ENCODE results near the gene ZSWIM8.

Gene ZSWIM8

DNA sequence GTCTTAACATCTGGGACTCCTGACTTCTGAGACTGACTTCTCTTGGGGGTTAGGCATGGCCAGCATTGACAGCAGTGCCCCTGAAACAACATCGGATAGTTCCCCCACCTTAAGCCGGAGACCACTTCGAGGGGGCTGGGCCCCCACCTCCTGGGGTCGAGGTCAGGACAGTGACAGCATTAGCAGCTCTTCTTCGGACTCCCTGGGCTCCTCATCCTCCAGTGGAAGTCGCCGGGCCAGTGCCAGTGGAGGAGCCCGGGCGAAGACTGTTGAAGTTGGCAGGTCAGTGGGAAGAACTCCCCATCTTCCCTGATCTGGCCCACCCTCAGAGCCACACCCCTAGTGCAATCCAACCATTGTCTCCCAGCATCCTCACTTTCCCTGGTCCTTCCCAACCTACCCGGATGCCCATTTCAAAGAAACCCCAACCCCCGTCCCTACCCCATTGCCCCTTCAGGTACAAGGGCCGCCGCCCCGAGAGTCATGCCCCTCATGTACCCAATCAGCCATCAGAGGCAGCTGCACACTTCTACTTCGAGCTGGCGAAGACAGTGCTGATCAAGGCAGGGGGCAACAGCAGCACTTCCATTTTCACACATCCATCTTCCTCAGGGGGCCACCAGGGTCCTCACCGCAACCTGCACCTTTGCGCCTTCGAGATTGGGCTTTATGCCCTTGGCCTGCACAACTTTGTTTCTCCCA lies 12.1 kb downstream of the ZSWIM8 start:
- no peak for DNase-seq

DNA sequence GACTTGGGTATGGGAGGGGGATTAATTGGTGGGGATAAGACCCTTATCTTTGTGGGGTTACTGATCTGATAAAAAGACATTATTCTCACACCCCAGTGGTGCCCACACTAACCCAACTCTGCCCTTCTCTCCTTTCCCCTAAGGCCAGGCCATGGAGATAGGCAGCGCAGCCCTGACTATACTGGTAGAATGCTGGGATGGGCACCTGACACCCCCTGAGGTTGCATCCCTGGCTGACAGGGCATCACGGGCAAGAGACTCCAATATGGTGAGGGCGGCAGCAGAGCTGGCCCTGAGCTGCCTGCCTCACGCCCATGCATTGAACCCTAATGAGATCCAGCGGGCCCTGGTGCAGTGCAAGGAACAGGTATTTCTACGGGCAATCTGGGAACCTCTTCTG lies 12.7 kb downstream of the ZSWIM8 start:
- DNase-seq, result no peak

DNA sequence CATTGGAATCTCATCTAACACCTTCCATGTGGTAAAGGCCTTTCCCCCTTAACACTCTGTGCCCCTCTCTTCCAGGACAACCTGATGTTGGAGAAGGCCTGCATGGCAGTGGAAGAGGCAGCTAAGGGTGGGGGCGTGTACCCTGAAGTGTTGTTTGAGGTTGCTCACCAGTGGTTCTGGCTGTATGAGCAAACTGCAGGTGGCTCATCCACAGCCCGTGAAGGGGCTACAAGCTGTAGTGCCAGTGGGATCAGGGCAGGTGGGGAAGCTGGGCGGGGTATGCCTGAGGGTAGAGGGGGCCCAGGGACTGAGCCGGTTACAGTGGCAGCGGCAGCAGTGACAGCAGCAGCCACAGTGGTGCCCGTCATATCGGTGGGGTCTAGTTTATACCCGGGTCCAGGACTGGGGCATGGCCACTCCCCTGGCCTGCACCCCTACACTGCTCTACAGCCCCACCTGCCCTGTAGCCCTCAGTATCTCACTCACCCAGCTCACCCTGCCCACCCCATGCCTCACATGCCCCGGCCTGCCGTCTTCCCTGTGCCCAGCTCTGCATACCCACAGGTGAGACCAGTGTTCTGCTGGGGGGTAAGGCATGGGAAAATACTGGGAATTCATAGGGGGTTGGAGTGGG lies 13.6 kb downstream of the ZSWIM8 start:
- no peak for DNase-seq

DNA sequence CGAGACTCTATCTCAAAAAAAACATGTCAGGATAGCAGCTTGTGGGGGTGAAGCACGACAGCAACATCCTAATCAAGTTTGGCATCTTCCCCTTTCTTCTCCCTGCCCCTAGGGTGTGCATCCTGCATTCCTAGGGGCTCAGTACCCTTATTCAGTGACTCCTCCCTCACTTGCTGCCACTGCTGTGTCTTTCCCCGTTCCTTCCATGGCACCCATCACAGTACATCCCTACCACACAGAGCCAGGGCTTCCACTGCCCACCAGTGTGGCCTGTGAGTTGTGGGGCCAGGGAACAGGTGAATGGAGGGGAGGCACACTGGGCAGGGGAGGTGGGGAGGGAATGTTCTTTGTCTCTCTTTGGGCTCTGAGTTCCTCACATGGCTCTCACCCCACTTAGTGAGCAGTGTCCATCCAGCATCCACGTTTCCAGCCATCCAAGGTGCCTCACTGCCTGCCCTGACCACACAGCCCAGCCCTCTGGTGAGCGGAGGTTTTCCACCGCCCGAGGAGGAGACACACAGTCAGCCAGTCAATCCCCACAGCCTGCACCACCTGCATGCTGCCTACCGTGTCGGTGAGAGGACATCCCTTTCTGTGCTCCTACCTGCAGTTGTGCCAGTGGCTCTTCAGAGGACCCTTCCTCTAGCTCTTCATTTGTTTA lies 14.6 kb downstream of the ZSWIM8 start:
- DNase-seq, result no peak

DNA sequence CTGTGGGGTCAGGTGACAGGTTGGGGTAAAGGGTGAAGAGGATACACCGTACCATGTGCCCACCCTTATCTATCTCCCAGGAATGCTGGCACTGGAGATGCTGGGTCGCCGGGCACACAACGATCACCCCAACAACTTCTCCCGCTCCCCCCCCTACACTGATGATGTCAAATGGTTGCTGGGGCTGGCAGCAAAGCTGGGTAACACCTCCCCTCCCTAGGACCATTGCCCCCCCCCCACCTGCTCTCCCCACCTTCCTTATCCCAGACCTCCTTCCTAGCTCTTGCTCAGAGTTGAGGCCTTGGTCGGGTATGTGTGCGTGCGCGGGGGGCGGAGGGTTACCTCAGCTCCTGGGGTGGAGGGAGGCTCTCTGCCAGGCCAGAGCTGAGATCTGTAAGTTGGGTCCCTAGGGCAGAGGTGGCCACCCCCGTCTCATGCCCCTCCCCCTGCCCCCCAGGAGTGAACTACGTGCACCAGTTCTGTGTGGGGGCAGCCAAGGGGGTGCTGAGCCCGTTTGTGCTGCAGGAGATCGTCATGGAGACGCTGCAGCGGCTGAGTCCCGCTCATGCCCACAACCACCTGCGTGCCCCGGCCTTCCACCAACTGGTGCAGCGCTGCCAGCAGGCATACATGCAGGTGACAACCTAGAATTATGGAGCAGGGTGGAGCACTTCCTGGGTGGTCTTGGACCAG lies 15.3 kb downstream of the ZSWIM8 start:
- no peak for DNase-seq

DNA sequence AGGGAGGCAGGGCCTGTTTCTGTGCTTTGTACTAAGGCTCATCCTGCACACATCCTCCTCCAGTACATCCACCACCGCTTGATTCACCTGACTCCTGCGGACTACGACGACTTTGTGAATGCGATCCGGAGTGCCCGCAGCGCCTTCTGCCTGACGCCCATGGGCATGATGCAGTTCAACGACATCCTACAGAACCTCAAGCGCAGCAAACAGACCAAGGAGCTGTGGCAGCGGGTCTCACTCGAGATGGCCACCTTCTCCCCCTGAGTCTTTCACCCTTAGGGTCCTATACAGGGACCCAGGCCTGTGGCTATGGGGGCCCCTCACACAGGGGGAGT lies 15.8 kb downstream of the ZSWIM8 start:
- no peak for DNase-seq

DNA sequence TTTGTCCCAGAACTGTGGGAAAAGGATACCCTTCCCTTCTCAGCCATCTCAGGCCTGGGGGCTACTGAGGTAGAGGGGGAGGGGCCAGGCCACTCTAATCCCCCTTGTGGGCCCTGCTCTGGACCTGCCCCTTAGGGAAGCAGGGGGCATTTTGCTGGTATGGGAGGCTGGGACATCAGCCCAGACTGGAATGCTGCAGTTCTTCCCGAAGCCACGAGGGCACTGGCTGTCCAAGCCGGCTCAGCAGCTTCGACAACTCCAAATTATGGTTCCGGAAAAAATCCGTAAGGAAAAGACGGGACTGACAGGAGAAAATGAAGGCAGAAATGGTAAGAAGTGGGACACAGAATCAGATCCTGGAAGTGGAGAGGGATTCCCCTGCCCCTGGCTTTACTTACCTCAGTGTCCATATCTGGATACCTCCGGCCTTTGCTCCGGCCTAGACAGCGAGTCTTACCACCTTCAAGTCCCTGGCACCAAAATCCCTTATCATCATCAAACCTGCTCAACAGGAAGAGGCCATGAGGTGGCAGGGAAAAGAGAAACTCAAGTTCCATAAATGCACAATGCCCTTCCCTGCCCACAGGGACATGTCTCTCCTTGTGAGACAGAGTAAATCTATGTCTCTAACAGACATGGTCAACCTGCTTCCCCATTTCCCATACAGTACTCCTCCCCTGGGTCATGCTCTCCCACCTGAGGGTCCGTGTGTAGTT lies 17.0 kb downstream of the ZSWIM8 start:
- DNase-seq, result no peak

DNA sequence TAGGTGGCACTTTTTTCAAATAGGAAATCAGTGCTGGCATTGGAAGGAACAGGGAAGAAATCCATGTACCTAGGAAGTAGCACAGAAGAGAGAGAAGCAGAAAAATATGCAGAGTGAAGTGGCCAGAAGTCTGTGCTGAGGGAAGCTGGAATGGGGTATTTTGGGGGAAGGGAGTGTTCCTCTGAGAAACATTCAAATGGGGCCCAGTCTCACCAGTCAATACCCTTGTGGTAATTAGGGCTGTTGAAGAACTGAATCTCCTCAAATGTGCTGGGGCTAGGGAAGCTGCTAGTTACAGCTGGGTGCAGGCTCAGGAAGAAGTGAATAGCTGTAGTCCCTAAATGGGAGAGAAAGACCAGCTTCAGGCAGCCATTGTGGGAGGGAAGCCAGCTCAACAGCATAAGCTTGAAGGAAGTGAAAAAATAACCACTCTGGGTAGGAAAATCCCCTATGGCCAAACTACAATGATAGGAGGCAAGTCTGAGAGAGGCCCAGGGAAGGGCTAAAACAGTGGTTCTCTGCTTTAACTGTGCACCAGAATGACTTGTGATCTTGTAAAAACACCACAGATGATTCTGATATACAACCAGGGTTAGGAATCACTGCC lies 18.4 kb downstream of the ZSWIM8 start:
- DNase-seq, result no peak

DNA sequence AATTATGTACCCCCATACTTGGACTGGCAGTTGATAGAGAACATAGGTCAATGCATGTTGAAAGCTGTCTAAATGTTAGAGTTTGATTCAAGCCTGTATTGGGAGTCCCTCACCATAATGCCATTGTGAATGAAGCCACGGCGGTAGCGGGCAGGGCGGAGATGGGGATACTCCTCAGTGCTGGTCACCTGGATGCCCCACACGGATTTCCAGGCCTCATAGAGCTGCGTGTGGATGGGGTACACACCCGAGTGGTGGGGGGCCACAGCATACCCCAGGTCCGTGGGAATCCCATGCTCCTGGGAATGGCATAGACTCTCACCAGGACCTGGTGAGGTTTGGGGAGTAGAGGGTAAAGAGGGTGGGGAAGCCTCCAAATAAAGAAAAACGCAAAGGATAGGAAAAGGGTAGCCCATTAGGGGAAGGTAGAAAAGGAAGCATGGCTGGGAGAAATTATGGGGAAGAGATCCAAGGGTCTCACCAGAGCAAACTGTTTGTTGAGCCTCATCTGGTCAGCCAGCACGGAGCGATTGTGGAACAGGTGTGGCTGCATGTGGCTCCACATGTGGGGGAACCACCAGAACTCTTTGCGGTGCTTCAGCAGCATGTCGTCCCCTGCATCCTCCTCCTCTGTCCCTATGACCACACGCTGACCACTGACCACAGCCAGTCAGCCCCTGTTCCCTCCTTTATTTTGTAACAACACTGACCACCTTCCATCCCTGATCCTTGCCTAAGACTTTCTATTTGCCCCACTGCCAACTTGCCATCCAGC lies 21.0 kb downstream of the ZSWIM8 start:
- DNase-seq, result no peak

DNA sequence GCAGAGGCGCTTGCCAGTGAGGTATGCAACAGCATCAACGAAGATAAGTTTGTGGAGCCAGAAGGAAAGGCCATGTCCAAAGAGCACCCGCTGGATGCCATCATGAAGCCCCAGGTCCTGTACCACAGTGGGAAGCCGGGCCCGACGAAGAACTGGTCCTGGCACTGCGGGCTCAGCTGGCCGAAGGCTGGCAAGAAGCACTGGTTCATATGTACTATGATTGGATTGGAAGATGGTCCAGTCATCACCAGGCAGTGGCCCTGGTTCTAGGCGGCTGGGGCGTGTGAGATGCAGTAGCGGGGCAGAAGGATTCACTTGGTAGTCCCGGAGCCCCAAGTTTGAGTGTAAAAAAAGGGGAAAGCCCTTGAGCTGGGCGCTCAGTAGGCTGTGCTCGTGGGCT lies 22.1 kb downstream of the ZSWIM8 start:
- DNase-seq, result no peak

DNA sequence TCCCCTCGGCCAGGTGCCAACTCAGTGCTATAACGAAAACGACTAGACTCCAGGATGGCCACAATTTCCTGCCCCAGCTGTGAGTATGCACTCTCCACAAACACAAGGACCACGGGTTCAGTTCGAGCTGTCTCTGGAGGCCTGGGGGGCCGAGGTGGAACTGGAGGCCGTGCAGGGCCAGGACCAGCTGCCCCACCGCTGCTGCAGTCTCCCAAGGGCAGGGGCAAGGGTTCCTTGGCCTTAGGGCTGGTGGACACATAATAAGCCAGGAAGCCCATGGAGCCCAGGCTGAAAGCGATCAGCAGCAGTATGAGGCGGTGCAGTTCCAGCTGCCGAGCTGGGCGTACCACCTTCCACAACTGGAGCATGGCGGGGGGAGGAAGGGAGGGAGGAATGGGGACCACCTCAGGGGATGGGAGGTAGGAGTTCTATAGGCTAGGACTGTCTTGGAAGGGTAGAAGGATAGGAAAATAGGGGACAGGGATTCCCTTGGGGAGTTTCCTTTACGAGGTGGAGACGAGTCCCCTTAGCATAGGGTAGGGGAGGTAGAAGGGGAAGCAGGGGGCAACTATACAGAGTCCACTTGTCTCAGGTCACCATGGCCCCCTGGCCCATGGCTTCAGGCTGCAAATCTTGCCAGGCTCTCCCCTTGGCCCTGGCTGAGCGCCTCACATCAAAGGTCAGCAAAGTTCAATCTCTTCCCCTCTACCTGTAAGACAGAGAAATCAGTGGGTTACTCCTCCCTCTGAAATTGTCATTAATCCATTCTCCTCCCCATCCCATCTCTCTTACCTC lies 22.8 kb downstream of the ZSWIM8 start:
- no peak for DNase-seq

DNA sequence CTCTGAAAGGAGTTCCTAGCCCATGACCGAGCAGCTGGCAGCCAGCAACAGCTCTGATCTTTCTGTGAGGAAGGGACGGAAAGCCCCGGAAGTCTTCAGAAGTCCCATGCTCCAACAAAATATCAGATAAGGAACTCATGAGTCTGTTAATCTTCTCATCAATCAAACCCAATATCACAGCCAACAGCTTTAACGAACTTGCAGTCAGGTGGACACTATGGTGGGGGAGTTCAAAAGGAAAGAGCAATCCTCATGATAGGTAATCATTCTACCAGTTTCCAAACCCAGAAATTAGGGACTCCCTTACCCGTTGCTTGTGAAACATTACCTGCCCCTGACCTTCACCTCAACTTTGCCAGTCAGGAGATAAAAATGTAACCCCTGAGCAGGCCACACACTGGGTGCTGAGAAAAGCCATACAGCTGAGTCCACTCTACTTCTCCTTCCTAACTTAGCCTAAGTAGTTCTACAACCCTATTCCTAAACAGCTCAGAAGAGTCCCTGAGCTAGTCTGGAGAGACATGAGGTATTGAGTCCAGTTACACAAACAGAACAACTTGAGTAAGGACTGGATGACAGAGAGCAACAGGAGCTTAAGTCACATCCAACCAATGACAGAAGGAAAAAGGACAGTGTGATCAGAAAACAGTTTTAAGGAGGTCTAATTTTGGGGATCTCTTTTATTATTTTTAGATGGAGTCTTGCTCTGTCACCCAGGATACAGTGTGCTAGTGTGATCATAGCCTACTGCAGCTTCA lies 23.8 kb downstream of the ZSWIM8 start:
- no peak for DNase-seq

DNA sequence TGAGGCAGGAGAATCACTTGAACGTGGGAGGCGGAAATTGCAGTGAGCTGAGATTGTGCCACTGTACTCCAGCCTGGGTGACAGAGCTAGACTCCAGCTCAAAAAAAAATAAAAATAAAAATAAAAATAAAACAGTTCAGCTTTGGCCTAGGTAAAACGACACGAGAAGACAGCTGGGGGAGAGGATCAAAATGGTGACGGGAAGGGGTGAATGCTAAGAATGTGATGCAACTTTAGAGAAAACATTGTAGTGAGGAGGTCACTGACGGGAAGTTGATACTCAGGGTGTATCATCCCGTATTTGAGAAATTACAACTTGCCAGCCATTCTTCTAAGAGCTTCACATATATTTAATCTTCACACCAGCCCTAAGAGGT lies 24.9 kb downstream of the ZSWIM8 start:
- DNase-seq, result no peak

DNA sequence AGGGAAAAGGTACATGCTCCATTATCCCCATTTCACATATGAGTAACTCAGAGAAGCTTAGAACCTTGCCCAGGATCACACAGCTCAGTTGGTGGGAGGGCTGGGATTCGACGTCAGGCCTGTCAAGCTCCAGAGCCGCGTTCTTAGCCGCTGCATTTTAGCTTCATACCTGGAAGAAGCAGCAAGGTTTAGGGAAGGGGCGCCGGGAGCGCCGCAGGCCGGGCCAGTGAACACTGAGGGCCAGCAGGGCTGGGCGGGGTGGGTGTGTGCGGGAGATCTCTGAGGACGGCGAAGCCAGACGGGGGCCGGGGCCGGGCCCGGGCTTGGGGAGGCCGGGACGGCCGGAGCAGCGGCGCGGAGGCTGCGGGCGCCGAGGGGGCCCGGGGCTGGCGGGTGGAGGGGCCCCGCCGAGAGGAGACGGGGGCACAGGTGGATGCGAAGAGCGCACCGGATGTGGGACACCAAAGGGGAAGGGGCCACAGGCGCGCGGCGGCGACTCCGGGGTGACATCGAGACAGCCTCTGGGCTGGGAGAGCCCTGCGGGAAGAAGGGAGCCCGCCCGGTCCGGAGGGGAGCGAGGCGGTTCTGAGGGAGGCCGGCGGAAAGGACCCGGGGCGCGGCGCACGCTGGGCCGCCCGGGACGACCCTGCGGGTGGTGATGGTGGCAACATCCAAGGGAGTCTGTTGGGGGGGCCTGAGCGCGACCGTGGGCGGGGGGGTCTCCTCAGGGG lies 25.5 kb downstream of the ZSWIM8 start:
- DNase-seq, result no peak

DNA sequence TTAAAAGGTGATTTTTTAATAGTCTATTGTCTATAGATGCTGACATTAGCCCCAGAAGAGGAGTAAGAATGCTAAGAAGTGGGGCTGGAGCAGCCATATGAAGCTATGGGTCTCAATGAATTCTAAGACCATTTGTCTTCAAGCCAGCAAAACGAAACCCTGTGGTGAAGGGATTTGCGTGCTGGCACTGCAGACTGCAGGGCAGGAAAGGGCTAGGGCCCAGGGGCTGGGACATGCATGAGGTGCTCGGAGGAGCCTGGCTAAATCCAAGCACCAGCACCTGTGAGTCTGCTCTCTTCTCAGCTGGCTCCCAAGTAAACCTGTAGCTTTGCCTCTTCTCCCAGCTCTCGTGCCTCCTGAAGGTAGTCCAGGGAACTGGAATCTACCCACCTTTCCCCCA lies 27.3 kb downstream of the ZSWIM8 start:
- no peak for DNase-seq

DNA sequence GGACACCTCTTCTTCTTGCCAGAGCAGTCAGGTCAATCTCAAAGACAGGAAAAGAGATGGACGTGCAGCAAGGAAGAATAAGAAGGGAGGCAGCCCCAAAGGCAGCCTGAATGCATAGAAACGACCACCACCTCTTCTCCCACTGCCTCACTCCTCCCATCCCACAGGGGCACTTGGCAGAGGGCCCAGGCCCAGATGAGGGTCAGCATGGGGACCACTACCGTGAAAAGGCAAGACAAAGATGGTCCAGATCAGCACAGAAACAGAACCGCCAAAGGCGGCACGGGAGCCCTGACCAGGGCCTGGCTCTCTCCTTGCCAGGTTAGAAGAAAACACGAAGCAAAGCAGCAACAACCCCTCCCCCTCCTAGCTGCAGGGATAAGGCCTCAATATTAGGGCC lies 27.9 kb downstream of the ZSWIM8 start:
- no peak for DNase-seq

DNA sequence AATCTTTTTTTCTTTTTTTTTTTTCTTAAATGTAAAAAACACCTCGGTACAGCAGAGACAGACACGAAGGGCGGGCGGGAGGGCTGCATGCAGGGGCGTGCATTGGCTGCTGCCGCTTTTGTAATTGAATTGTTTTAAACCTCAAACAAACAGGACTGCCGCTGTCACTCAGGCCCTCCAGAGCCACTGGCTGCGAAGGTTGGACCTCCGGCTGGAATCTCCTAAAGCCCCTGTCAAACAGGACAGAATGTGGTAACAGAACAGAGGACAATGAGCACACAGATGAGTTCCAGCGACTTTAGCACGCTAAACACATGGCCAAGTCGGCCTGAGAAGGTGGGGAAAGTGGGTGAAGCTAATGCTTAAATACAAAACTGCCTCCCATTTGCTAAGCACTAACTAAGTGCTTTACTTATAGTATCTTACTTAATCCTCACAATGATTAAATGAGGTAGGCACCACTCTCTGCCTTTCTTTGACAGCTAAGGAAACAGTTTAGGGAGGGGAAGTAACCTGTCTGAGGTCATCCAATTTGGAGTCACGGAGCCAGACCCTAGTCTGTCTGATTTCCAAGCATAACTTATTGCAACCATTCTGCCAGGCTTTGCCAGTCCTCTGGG lies 29.0 kb downstream of the ZSWIM8 start:
- DNase-seq, result no peak

DNA sequence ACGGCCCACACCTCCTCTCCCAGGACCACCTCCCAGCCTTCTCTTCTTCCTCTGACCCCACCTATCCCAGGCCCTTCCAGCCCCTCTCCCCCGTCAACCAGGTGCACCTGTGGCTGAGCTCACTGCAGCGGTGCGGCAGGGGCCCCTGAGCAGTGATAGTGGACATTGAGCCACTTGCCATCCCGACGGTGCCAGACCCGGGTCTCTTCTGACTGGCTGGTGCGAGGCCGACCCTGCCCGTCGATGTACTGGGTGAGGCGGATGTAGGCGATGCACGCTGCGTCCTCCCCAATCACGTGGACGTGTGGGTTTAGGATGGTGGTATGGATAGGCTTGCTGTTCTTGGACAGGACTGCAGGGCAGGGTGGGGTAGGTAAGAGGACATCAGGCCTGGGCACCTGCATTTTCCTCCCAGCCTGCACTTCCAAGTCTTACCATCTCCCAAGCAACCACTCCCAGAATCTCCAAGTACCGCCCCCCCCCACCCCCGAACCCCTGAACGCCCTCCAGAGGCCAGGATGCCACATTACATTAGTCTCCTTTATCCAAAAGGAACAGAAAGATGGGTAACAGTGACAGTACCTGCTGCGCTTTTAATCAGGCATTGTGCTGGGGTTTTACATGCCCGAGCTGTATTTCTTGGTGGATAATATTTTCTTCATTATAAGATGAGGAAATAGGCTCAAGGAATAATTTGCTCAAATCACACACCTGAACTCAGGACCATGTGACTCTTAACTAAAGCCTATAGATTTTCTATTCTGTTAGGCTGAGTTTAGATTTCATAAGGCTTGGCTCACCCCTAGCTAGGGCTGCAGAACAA lies 29.7 kb downstream of the ZSWIM8 start:
- no peak for DNase-seq

DNA sequence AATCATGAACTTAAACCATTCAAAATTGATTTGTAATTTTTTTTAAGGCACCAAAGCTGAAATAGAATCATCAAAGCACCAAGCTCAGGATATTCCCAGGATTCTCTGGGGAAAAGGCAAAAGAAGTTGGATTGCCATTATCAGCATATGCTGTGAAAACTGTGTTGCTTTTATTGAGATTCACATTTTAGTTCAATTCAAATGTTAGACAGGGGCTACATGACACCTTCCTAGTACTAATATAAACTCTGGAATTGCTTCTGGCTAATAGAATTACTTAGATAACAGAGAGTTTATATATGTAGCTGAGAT lies 30.3 kb downstream of the ZSWIM8 start:
- DNase-seq, result no peak
